GM23248 (cell line): ENCODE measurements around the gene ZNF469.

Source experiments
- EZH2 ChIP-seq: fragments of 200-600 bp; sonication (generic); IDR thresholded peaks from 2 replicates; pipeline ENCODE4 v1.6.1; 2018; ENCODE audit warnings: antibody characterized with exemption, mild to moderate bottlenecking; ENCODE audit not compliant: insufficient read depth, poor library complexity, severe bottlenecking
- EZH2phosphoT487 ChIP-seq: fragments of 200-600 bp; sonication (generic); IDR thresholded peaks from 2 replicates; pipeline ENCODE4 v1.6.1; 2018; ENCODE audit warnings: antibody characterized with exemption, moderate library complexity, mild to moderate bottlenecking, low read depth; ENCODE audit not compliant: insufficient read depth

GRCh38 chr16:88398874-88399178 lies 16.1 kb downstream of the ZNF469 start:
- TF ChIP-seq EZH2 = no peak
- no peak for TF ChIP-seq EZH2phosphoT487
